Measurements from ENCODE around the gene MEFV.

MEFV gene

DNA sequence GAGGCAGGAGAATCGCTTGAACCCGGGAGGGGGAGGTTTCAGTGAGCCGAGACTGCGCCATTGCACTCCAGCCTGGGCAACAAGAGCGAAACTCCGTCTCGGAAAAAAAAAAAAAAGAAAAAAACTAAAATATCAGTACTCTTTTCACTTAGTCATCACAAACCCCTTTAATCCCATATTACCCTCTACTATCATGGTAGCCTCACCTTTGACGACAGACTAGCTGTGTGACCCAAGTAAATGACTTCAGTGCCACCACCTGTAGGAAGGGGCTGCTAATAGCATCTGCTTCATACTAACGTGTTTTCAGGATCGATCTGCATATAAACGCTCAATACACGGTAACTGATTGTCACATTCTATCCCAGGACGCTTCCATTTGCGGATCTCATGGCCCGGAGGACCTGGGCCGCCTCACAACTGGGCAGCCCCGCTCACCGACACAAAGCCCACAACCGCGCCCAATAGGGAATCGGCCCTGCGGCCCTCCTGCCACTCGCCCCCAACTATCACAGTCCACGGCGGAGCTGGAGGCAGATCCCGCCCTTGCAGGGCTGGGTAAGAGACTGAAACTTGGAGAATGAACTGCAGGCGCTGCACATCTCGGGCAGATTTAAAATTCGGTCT, 25.8 kb upstream of the MEFV start:
- peak overlapping the region; percentile 95 for H3K4me3 ChIP-seq (ENCODE audit: low read length)
- peak overlapping the region; percentile 92 for H2AFZ ChIP-seq (ENCODE audit: low read depth, low read length)
- peak overlapping the region; percentile 94 for H3K27ac ChIP-seq (ENCODE audit: low read length)
- no peaks in the 10 kb centered on the region for H4K20me1 ChIP-seq (ENCODE audit: insufficient read depth, low read length)
- peaks cover 3% of the 10 kb centered on the region for H3K27me3 ChIP-seq (ENCODE audit: low read depth, low read length)
- peak overlapping the region; percentile 99 for H3K9ac ChIP-seq (ENCODE audit: low read length)
- peak overlapping the region; percentile 96 for H3K4me2 ChIP-seq (ENCODE audit: low read length)
- peaks cover 16% of the 10 kb centered on the region for H3K4me1 ChIP-seq (ENCODE audit: low read length)
- TF ChIP-seq, protein P1, sequence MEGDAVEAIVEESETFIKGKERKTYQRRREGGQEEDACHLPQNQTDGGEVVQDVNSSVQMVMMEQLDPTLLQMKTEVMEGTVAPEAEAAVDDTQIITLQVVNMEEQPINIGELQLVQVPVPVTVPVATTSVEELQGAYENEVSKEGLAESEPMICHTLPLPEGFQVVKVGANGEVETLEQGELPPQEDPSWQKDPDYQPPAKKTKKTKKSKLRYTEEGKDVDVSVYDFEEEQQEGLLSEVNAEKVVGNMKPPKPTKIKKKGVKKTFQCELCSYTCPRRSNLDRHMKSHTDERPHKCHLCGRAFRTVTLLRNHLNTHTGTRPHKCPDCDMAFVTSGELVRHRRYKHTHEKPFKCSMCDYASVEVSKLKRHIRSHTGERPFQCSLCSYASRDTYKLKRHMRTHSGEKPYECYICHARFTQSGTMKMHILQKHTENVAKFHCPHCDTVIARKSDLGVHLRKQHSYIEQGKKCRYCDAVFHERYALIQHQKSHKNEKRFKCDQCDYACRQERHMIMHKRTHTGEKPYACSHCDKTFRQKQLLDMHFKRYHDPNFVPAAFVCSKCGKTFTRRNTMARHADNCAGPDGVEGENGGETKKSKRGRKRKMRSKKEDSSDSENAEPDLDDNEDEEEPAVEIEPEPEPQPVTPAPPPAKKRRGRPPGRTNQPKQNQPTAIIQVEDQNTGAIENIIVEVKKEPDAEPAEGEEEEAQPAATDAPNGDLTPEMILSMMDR (IDR thresholded peaks at IDR 0.05; ENCODE audit: low read depth, low read length) = no peak
- peaks cover 39% of the 10 kb centered on the region for H3K79me2 ChIP-seq (ENCODE audit: low read length)
- H3K9me3 ChIP-seq (ENCODE audit: insufficient read depth, low read length) = peaks cover 3% of the 10 kb centered on the region; the same call in 1 of the 2 replicates
- peaks cover 32% of the 10 kb centered on the region for H3K36me3 ChIP-seq (replicated peaks; ENCODE audit: low read depth, low read length)

DNA sequence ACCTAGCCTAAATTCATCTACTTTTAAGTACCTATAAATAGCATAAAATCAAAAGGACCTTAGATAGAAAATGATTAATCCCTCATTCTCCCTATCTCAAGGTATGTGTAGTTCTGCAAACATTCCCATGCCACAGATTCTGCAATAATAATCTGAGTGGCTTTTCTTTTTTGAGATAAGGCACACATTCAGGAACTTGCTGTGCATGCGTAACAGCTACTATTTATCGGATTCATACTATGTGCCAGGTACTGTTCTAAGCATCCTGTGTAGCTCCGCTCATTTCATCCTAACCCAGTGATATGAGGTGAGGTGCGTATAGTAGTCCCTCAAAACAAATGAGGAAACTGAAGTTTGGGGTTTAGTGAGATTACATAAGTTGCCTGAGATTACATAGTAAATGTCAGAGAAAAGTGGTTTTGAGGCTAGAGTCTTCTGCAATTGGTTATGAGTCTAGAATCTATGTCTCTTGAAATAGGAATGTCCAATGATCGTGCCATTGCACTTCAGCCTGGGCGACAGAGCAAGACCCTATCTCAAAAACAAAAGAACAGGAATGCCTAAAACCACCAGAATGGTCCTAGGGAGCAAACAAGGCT, 24.9 kb upstream of the MEFV start:
- H3K79me2 ChIP-seq (ENCODE audit: low read length) = peaks cover 31% of the 10 kb centered on the region
- peaks cover 16% of the 10 kb centered on the region for H3K4me1 ChIP-seq (ENCODE audit: low read length)
- H4K20me1 ChIP-seq (ENCODE audit: insufficient read depth, low read length) = no peaks in the 10 kb centered on the region
- no peak overlapping the region for H3K4me3 ChIP-seq (ENCODE audit: low read length)
- H3K27ac ChIP-seq (ENCODE audit: low read length) = no peak overlapping the region
- H3K27me3 ChIP-seq (ENCODE audit: low read depth, low read length) = peaks cover 12% of the 10 kb centered on the region
- H3K36me3 ChIP-seq (replicated peaks; ENCODE audit: low read depth, low read length) = peaks cover 25% of the 10 kb centered on the region
- H2AFZ ChIP-seq (ENCODE audit: low read depth, low read length) = no peak overlapping the region
- no peak for TF ChIP-seq EZH2phosphoT487 (IDR thresholded peaks at IDR 0.05; ENCODE audit: low read depth)
- TF ChIP-seq, protein P1 (IDR thresholded peaks at IDR 0.05; ENCODE audit: low read depth, low read length) = no peak
- H3K4me2 ChIP-seq (ENCODE audit: low read length) = peak overlapping the region; percentile 96; the same call in 1 of the 2 replicates
- H3K9ac ChIP-seq (ENCODE audit: low read length) = no peak overlapping the region
- no peaks in the 10 kb centered on the region for H3K9me3 ChIP-seq (ENCODE audit: insufficient read depth, low read length)

DNA sequence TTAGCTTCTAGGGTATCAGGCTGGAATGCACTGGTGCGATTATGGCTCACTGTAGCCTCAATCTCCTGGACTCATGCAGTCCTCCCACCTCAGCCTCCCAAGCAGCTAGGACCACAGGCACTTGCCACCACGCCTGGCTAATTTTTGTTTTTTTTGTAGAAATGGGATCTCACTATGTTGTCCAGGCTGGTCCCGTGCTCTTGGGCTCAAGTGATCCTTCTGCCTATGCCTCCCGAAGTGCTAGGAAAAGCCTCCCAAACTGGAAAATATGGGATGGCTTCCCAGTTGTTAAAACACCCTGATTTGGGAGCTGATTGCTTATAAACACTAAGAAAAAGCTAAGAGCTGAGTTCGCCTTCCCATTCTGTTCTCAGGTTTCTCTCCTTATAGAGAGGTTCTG, 20.2 kb upstream of the MEFV start:
- Histone ChIP-seq H3K4me1 (ENCODE audit: low read length) (no peaks in the 10 kb centered on the region), H3K36me3 (replicated peaks; ENCODE audit: low read depth, low read length) (no peaks in the 10 kb centered on the region), H3K4me3 (ENCODE audit: low read length) (no peak overlapping the region), H2AFZ (ENCODE audit: low read depth, low read length) (no peak overlapping the region), H3K27me3 (ENCODE audit: low read depth, low read length) (peaks cover 12% of the 10 kb centered on the region), H4K20me1 (ENCODE audit: insufficient read depth, low read length) (no peaks in the 10 kb centered on the region), H3K9ac (ENCODE audit: low read length) (no peak overlapping the region), H3K27ac (ENCODE audit: low read length) (no peak overlapping the region), H3K79me2 (ENCODE audit: low read length) (no peaks in the 10 kb centered on the region), H3K9me3 (ENCODE audit: insufficient read depth, low read length) (no peaks in the 10 kb centered on the region), H3K4me2 (ENCODE audit: low read length) (no peak overlapping the region)
- TF ChIP-seq, protein P1 (IDR thresholded peaks at IDR 0.05; ENCODE audit: low read depth, low read length) = no peak
- no peak for TF ChIP-seq EZH2phosphoT487 (IDR thresholded peaks at IDR 0.05; ENCODE audit: low read depth)

DNA sequence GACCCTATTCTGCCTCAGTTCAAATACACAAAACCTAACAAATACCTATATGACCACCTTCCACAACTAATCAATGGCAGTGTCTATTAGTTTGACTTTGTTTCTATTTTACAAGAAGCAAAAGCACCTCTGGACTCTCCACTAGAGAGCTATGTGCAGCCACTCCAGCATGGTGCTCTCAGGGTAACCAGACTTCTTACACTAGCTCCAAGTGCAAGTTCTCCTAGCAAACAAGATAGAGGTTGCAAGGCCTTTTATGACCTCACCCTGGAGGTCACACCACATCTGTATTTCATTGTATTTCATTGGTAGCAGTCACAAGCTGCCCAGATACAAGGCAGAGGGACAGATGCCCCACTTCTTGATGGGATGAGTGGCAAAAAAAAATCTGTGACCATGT, 18.5 kb upstream of the MEFV start:
- Histone ChIP-seq H3K4me3 (ENCODE audit: low read length) (no peak overlapping the region), H4K20me1 (ENCODE audit: insufficient read depth, low read length) (no peaks in the 10 kb centered on the region), H3K36me3 (replicated peaks; ENCODE audit: low read depth, low read length) (no peaks in the 10 kb centered on the region), H3K4me1 (ENCODE audit: low read length) (no peaks in the 10 kb centered on the region), H3K27ac (ENCODE audit: low read length) (no peak overlapping the region), H3K9ac (ENCODE audit: low read length) (no peak overlapping the region), H3K79me2 (ENCODE audit: low read length) (no peaks in the 10 kb centered on the region), H3K9me3 (ENCODE audit: insufficient read depth, low read length) (no peaks in the 10 kb centered on the region), H3K27me3 (ENCODE audit: low read depth, low read length) (peaks cover 12% of the 10 kb centered on the region), H2AFZ (ENCODE audit: low read depth, low read length) (no peak overlapping the region), H3K4me2 (ENCODE audit: low read length) (no peak overlapping the region)
- TF ChIP-seq, protein P1 (IDR thresholded peaks at IDR 0.05; ENCODE audit: low read depth, low read length) = no peak
- TF ChIP-seq EZH2phosphoT487 (IDR thresholded peaks at IDR 0.05; ENCODE audit: low read depth) = no peak
